ENCODE data around the gene ARHGAP23. TPM values are rescaled to one million over a fixed set of nuclear protein-coding genes. Genes with fewer than 3 reads are reported as not detected.

Gene ARHGAP23
- total and polyA plus RNA-seq, 2 donors (not counting 3 experiments of a cell fraction or from before 2014, with no cell fraction given): 25.4 to 190 TPM

DNA sequence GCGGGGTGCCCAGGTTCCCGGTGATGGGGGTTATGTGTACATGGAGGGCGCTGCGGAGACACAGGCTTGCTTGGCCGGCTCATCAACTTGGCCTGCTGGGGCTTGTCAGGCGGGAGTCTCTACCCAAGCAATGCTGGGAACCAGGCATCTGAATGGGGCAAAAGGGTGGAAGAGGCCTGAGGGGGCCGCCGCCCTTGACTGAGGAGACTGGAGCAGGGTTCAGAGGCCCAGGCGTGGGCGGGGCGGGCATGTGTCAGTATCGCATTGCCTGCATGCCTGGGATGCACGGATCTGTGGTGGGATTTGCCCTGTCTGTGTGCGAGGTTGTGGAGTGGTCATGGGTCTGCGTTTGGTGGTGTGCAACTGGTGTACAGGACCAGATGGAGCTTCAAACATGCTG is 21.1 kb downstream of the ARHGAP23 start:
- peak overlapping the region; percentile 14 for H3K9ac ChIP-seq (replicated peaks; ENCODE audit: extremely low read depth, insufficient read depth, low read length)
- no peaks in the 10 kb centered on the region for H3K9me3 ChIP-seq (replicated peaks; ENCODE audit: control insufficient read depth, insufficient read depth, low read length)
- dilution Hi-C loops (cut with MboI; ENCODE audit: extremely low pct_ligation_motif_present, low sequenced_read_pairs) (no loop called here), intact Hi-C loops (cut with micrococcal nuclease) (no loop called here)
- no peaks in the 10 kb centered on the region for H3K27me3 ChIP-seq (ENCODE audit: control insufficient read depth in 2 of 2, insufficient read depth in 2 of 2, low read length in 2 of 2)
- peaks cover 70% of the 10 kb centered on the region for H3K79me2 ChIP-seq (ENCODE audit: control insufficient read depth, insufficient read depth, low read length)
- no peak overlapping the region for H3K4me3 ChIP-seq (replicated peaks in 1 of 3; ENCODE audit: insufficient read depth in 1 of 3, low read depth in 1 of 3, low read length in 3 of 3)
- H3K27ac ChIP-seq (ENCODE audit: insufficient read depth, low read depth, low read length): peak overlapping the region; percentile 94
- POLR2A ChIA-PET: interaction anchor here (1.4 kb wide), 1 partner anchor 16 kb away, joined by 3 read pairs; no protein-coding TSS in a partner anchor
- no peaks in the 10 kb centered on the region for H3K9me1 ChIP-seq (replicated peaks; ENCODE audit: control insufficient read depth, extremely low read depth, insufficient read depth, low read length)
- peaks cover 58% of the 10 kb centered on the region for H3K4me1 ChIP-seq (ENCODE audit: control insufficient read depth, extremely low read depth, insufficient read depth, low read length)
- BruUV-seq (replicated peaks): no TSS peak
- FAIRE-seq (no peak), DNase-seq (ENCODE audit: low read depth, low spot score) (peak; percentile 21)
- no peaks in the 10 kb centered on the region for H4K20me1 ChIP-seq (replicated peaks; ENCODE audit: control insufficient read depth, extremely low read depth, insufficient read depth, low read length)
- no peak overlapping the region for H2AFZ ChIP-seq (ENCODE audit: low read depth, low read length)
- peak overlapping the region; percentile 9 for H3K4me2 ChIP-seq (ENCODE audit: insufficient read depth, low read length)
- CTCF ChIA-PET: interaction anchor here (0.7 to 1.2 kb wide), 2 partner anchors 21 to 26 kb away, joined by 3 to 4 read pairs; no protein-coding TSS in a partner anchor
- TF ChIP-seq, protein P1, sequence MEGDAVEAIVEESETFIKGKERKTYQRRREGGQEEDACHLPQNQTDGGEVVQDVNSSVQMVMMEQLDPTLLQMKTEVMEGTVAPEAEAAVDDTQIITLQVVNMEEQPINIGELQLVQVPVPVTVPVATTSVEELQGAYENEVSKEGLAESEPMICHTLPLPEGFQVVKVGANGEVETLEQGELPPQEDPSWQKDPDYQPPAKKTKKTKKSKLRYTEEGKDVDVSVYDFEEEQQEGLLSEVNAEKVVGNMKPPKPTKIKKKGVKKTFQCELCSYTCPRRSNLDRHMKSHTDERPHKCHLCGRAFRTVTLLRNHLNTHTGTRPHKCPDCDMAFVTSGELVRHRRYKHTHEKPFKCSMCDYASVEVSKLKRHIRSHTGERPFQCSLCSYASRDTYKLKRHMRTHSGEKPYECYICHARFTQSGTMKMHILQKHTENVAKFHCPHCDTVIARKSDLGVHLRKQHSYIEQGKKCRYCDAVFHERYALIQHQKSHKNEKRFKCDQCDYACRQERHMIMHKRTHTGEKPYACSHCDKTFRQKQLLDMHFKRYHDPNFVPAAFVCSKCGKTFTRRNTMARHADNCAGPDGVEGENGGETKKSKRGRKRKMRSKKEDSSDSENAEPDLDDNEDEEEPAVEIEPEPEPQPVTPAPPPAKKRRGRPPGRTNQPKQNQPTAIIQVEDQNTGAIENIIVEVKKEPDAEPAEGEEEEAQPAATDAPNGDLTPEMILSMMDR (IDR thresholded peaks at IDR 0.05; ENCODE audit: extremely low read depth in 1 of 2, insufficient read depth in 1 of 2, low read depth in 1 of 2, low read length in 2 of 2): no peak
- TF ChIP-seq, protein P2, sequence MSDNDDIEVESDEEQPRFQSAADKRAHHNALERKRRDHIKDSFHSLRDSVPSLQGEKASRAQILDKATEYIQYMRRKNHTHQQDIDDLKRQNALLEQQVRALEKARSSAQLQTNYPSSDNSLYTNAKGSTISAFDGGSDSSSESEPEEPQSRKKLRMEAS (IDR thresholded peaks at IDR 0.05; ENCODE audit: insufficient read depth, insufficient read length): peak; percentile 13
- H3K36me3 ChIP-seq (ENCODE audit: control insufficient read depth in 2 of 2, extremely low read depth in 1 of 2, insufficient read depth in 2 of 2, low read length in 2 of 2): no peaks in the 10 kb centered on the region

DNA sequence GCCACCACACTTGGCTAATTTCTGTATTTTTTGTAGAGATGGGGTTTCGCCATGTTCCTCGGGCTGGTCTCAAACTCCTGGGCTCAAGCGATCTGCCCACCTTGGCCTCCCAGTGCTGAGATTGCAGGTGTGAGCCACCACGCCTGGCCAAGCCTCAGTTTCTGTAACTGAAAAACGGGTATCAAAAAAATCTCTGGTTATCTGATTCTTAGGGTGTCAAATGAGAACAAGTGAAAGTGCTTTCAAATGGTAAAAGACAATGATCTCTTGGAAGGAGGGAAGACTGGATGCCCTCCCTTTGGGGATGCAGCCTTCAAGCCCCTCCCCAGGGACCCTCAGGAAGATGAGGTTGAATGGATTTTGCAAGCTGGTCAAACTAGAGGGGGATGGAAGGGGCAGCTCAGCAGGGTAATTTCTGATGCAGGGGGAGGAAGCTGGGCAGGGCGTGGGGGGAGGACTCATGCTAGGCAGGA is 22.3 kb downstream of the ARHGAP23 start:
- no peak overlapping the region for H2AFZ ChIP-seq (ENCODE audit: low read depth, low read length)
- ChIA-PET POLR2A (interaction anchor here (0.7 to 1.4 kb wide), 2 partner anchors 14 to 15 kb away, joined by 3 read pairs; no protein-coding TSS in a partner anchor), CTCF (interaction anchor here (0.6 to 3.0 kb wide), 8 partner anchors 11 to 59 kb away, joined by 3 to 20 read pairs (median 13); partner anchors contain the start of gene ARHGAP23)
- no peaks in the 10 kb centered on the region for H3K27me3 ChIP-seq (ENCODE audit: control insufficient read depth in 2 of 2, insufficient read depth in 2 of 2, low read length in 2 of 2)
- peak overlapping the region; percentile 94 for H3K27ac ChIP-seq (ENCODE audit: insufficient read depth, low read depth, low read length)
- BruUV-seq (replicated peaks): no TSS peak
- DNase-seq (ENCODE audit: low read depth, low spot score): no peak
- peak overlapping the region; percentile 17 for H3K9ac ChIP-seq (replicated peaks; ENCODE audit: extremely low read depth, insufficient read depth, low read length)
- H3K79me2 ChIP-seq (ENCODE audit: control insufficient read depth, insufficient read depth, low read length): peaks cover 75% of the 10 kb centered on the region
- no peaks in the 10 kb centered on the region for H3K36me3 ChIP-seq (ENCODE audit: control insufficient read depth in 2 of 2, extremely low read depth in 1 of 2, insufficient read depth in 2 of 2, low read length in 2 of 2)
- H3K4me2 ChIP-seq (ENCODE audit: insufficient read depth, low read length): peak overlapping the region; percentile 68
- no peak for FAIRE-seq
- dilution Hi-C loops (cut with MboI; ENCODE audit: extremely low pct_ligation_motif_present, low sequenced_read_pairs) (no loop called here), intact Hi-C loops (cut with micrococcal nuclease) (loop anchor here (1.0 kb wide), 2 partner anchors 21 to 25 kb away; no protein-coding TSS in a partner anchor)
- H4K20me1 ChIP-seq (replicated peaks; ENCODE audit: control insufficient read depth, extremely low read depth, insufficient read depth, low read length): no peaks in the 10 kb centered on the region
- peaks cover 65% of the 10 kb centered on the region for H3K4me1 ChIP-seq (ENCODE audit: control insufficient read depth, extremely low read depth, insufficient read depth, low read length)
- peak overlapping the region in 1 of 3 experiments; percentile 21 for H3K4me3 ChIP-seq (replicated peaks in 1 of 3; ENCODE audit: insufficient read depth in 1 of 3, low read depth in 1 of 3, low read length in 3 of 3)
- no peaks in the 10 kb centered on the region for H3K9me3 ChIP-seq (replicated peaks; ENCODE audit: control insufficient read depth, insufficient read depth, low read length)
- H3K9me1 ChIP-seq (replicated peaks; ENCODE audit: control insufficient read depth, extremely low read depth, insufficient read depth, low read length): no peaks in the 10 kb centered on the region
- TF ChIP-seq POLR2AphosphoS5 (IDR thresholded peaks at IDR 0.05; ENCODE audit: insufficient read depth, low read depth, low read length): no peak
- no peak for TF ChIP-seq POLR2A (IDR thresholded peaks at IDR 0.05; ENCODE audit: low read depth, low read length)
- TF ChIP-seq, protein P2 (IDR thresholded peaks at IDR 0.05; ENCODE audit: insufficient read depth, insufficient read length): no peak
- peak; percentile 25 for TF ChIP-seq GATA2 (IDR thresholded peaks at IDR 0.05; ENCODE audit: insufficient read depth, insufficient read length, low read depth, low read length)
- TF ChIP-seq JUN (IDR thresholded peaks at IDR 0.05; ENCODE audit: borderline replicate concordance, insufficient read depth, insufficient read length, low read depth): no peak
- TF ChIP-seq FOS (IDR thresholded peaks at IDR 0.05; ENCODE audit: borderline replicate concordance, insufficient read depth, low read length): peak; percentile 32
- TF ChIP-seq, protein P1 (IDR thresholded peaks at IDR 0.05; ENCODE audit: extremely low read depth in 1 of 2, insufficient read depth in 1 of 2, low read depth in 1 of 2, low read length in 2 of 2): no peak
- TF ChIP-seq MYC (IDR thresholded peaks at IDR 0.05; ENCODE audit: low read depth, low read length): no peak
